HepG2 (cell line): Measurements from ENCODE around the gene SKI. TPM values are rescaled to one million over a fixed set of nuclear protein-coding genes. Genes with fewer than 3 reads are reported as not detected.

Experiments
- ATAC-seq: fragments of 200-7000 bp; cut with Tn5 transposase; 3 replicates; pipeline ENCODE4 v1.9.1; 2020; ENCODE audit warnings: mild to moderate bottlenecking, moderate library complexity
- BruUV-seq: library from RNA; stranded (reverse); fragments of 400-500 nt; replicated peaks from 2 replicates; lab custom pipeline; 2021; lab: Mats Ljungman, UMichigan
- CTCF ChIA-PET: fragments of 300-600 bp; formaldehyde crosslinking; extraction: SDS; loops from one replicate; lab custom pipeline; 2021; ENCODE audit warnings: low total read pairs, inconsistent platforms, low intra/inter-chr PET ratio; lab: Yijun Ruan, JAX
- POLR2A ChIA-PET: fragments of 350-600 bp; sonication (Branson Sonifier 250); formaldehyde crosslinking; loops from one replicate; lab custom pipeline; 2020; ENCODE audit warnings: antibody characterized with exemption, inconsistent platforms; lab: Yijun Ruan, JAX
- DNase-seq: peaks from one replicate; pipeline ENCODE4 v3.0.0-alpha.2; 2015; ENCODE audit warnings: low spot score
- FAIRE-seq: peaks from 3 replicates; lab custom pipeline; 2011; peaks lifted over from hg19 to GRCh38; lab: Jason Lieb, UNC
- H2AFZ ChIP-seq: one replicate; pipeline ENCODE4 v1.6.1; 2011; ENCODE audit warnings: low read length, inconsistent platforms
- H3K27ac ChIP-seq: fragments of 300-600 bp; 3 replicates; pipeline ENCODE4 v1.8.0; 2011; ENCODE audit warnings: mixed run types, mild to moderate bottlenecking, mixed read lengths, low read length, inconsistent platforms; ENCODE audit not compliant: insufficient read depth; ENCODE audit errors: extremely low read length
- H3K27me3 ChIP-seq, 2 experiments: fragments of 200-600 bp in 1 of 2; 2 replicates in 1 of 2; 3 replicates in 1 of 2; pipeline versions ENCODE4 v1.6.0 to v1.8.0; 2011; ENCODE audit warnings: low read length in 2 of 2, mild to moderate bottlenecking in 2 of 2, moderate library complexity in 2 of 2, inconsistent platforms in 1 of 2; ENCODE audit not compliant: insufficient read depth in 2 of 2, control insufficient read depth in 1 of 2
- H3K36me3 ChIP-seq, 2 experiments: fragments of 200-600 bp in 1 of 2; replicated peaks in 1 of 2; 2 replicates in 1 of 2; 3 replicates in 1 of 2; pipeline versions ENCODE4 v1.5.1 to v1.8.0; 2011; ENCODE audit warnings: low read length in 2 of 2, inconsistent platforms in 1 of 2; ENCODE audit not compliant: insufficient read depth in 2 of 2, control insufficient read depth in 1 of 2
- H3K4me1 ChIP-seq: 2 replicates; pipeline ENCODE4 v1.5.1; 2012; ENCODE audit warnings: low read length, inconsistent platforms; ENCODE audit not compliant: insufficient read depth
- H3K4me2 ChIP-seq: 2 replicates; pipeline ENCODE4 v1.6.0; 2011; ENCODE audit warnings: low read depth, low read length, inconsistent platforms
- H3K4me3 ChIP-seq, 3 experiments: fragments of 200-600 bp in 1 of 3; sonication (generic), shearing (Covaris generic) in 1 of 3; replicated peaks in 1 of 3; 2 replicates each; pipeline ENCODE4 v1.5.1; 2011 to 2016; ENCODE audit warnings: low read length in 3 of 3, inconsistent platforms in 2 of 3, low read depth in 2 of 3, mild to moderate bottlenecking in 2 of 3, control low read depth in 1 of 3, mixed read lengths in 1 of 3; ENCODE audit not compliant: insufficient read depth in 1 of 3
- H3K79me2 ChIP-seq: one replicate; pipeline ENCODE4 v1.6.1; 2011; ENCODE audit warnings: low read length, inconsistent platforms; ENCODE audit not compliant: insufficient read depth
- H3K9ac ChIP-seq: 2 replicates; pipeline ENCODE4 v1.6.0; 2011; ENCODE audit warnings: mild to moderate bottlenecking, low read depth, low read length, inconsistent platforms; ENCODE audit not compliant: insufficient read depth
- H3K9me3 ChIP-seq: 2 replicates; pipeline ENCODE4 v1.5.1; 2012; ENCODE audit warnings: mild to moderate bottlenecking, low read length
- H4K20me1 ChIP-seq: 2 replicates; pipeline ENCODE4 v1.6.0; 2011; ENCODE audit warnings: inconsistent platforms, mild to moderate bottlenecking, low read length, moderate library complexity; ENCODE audit not compliant: insufficient read depth
- MXD3 ChIP-seq: IDR thresholded peaks from 2 replicates; pipeline ENCODE4 v1.6.1; 2016; ENCODE audit warnings: mild to moderate bottlenecking, missing biosample characterization, missing genetic modification reagents
- PHF20 ChIP-seq: sonication (generic); formaldehyde crosslinking; IDR thresholded peaks from 2 replicates; pipeline ENCODE4 v1.5.0; 2020; ENCODE audit warnings: mild to moderate bottlenecking, missing genetic modification reagents
- SNRNP70 ChIP-seq: fragments of 200-400 bp; formaldehyde crosslinking; IDR thresholded peaks from 2 replicates; pipeline ENCODE4 v1.6.1; 2017; ENCODE audit warnings: mild to moderate bottlenecking, low read depth, low read length, moderate library complexity
- XRCC5 ChIP-seq: fragments of 200-400 bp; formaldehyde crosslinking; optimal IDR thresholded peaks from 2 replicates; pipeline ENCODE3; 2017; ENCODE audit warnings: mild to moderate bottlenecking, low read length
- ZIK1 ChIP-seq: sonication (generic); formaldehyde crosslinking; IDR thresholded peaks from 2 replicates; pipeline ENCODE4 v1.5.0; 2020; ENCODE audit warnings: mild to moderate bottlenecking, low read depth, missing genetic modification reagents, borderline replicate concordance
- ZMYM3 ChIP-seq: sonication (generic); formaldehyde crosslinking; IDR thresholded peaks from 2 replicates; pipeline ENCODE4 v1.5.1; 2020; ENCODE audit warnings: mild to moderate bottlenecking, missing genetic modification reagents
- ZNF136 ChIP-seq: sonication (generic); formaldehyde crosslinking; IDR thresholded peaks from 2 replicates; pipeline ENCODE4 v1.8.1; 2022; ENCODE audit warnings: low read depth, mild to moderate bottlenecking, moderate library complexity, missing genetic modification reagents
- ZNF235 ChIP-seq: sonication (generic); formaldehyde crosslinking; IDR thresholded peaks from 2 replicates; pipeline ENCODE4 v1.8.1; 2023; ENCODE audit warnings: mild to moderate bottlenecking, missing genetic modification reagents, borderline replicate concordance
- ZNF83 ChIP-seq: sonication (generic); formaldehyde crosslinking; IDR thresholded peaks from 2 replicates; pipeline ENCODE4 v1.4.0; 2020; ENCODE audit warnings: missing genetic modification reagents, mild to moderate bottlenecking, borderline replicate concordance
- ZXDC ChIP-seq: sonication (generic); formaldehyde crosslinking; IDR thresholded peaks from 2 replicates; pipeline ENCODE4 v1.5.0; 2020; ENCODE audit warnings: mild to moderate bottlenecking, missing genetic modification reagents
- WGBS: methylation state at CpG from one replicate; pipeline ENCODE4 v1.1.6; 2017; ENCODE audit warnings: low lambda C conversion rate; 5-methylcytosine and 5-hydroxymethylcytosine counted together
- in situ Hi-C: cut with HindIII; loops from 2 replicates; pipeline ENCODE4 v1.10.0; 2017; ENCODE audit warnings: low pct_unique_long_range_greater_than_20kb; ENCODE audit not compliant: extremely low pct_ligation_motif_present
- intact Hi-C: fragments of 100-400 bp; cut with micrococcal nuclease; formaldehyde crosslinking; loops from one replicate; pipeline ENCODE4 v1.10.0; 2022; ENCODE audit not compliant: unreplicated experiment
- polyA plus RNA-seq, 8 experiments: library from polyadenylated mRNA; depleted of rRNA in 3 of 8; stranded (reverse) in 7 of 8; unstranded in 1 of 8; fragments of >200 nt; fragmentation: Illumina TruSeq in 4 of 8; extraction: Trizol in 4 of 8; gene quantifications; 2 replicates each; pipeline versions ENCODE4 v1.2.1 to v1.2.3, GENCODE V29; 2011 to 2016; ENCODE audit warnings: low read depth in 4 of 8, missing spikeins in 1 of 8, mixed read lengths in 1 of 8; ENCODE audit not compliant: insufficient read depth in 1 of 8
- total RNA-seq, 5 experiments: library from RNA; depleted of rRNA; stranded (reverse); fragments of >200 nt; fragmentation: Illumina TruSeq; extraction: Trizol; gene quantifications; 2 replicates each; pipeline ENCODE4 v1.2.3, GENCODE V29; 2016; ENCODE audit warnings: low read depth in 1 of 5

Gene SKI
- total and polyA plus RNA-seq, 2 of the 13 experiments (the other 11 are each of a cell fraction or from before 2014, with no cell fraction given) = 4.7 to 6.9 TPM

GRCh38 chr1:2251363-2251762 lies 23.2 kb downstream of the SKI start:
- Histone ChIP-seq H4K20me1 (peaks cover 35% of the 10 kb centered on the region), H3K36me3 (peaks cover 0 to 6% of the 10 kb centered on the region in 2 experiments; a peak in 4 of 5 replicates), H3K27me3 (no peaks in the 10 kb centered on the region), H3K9ac (peak overlapping the region; percentile 65), H3K4me3 (peak overlapping the region in 2 of 3 experiments; percentile 27 to 67; a peak in 3 of 6 replicates), H2AFZ (no peak overlapping the region), H3K4me2 (peak overlapping the region; percentile 86), H3K79me2 (peaks cover 97% of the 10 kb centered on the region), H3K4me1 (peaks cover 84% of the 10 kb centered on the region), H3K9me3 (no peaks in the 10 kb centered on the region), H3K27ac (peak overlapping the region; percentile 76)
- POLR2A ChIA-PET = interaction anchor here (4.3 kb wide), 1 partner anchor 18 kb away, joined by 50 read pairs; no protein-coding TSS in a partner anchor
- no peak for DNase-seq
- no peak for FAIRE-seq
- BruUV-seq = TSS peak; percentile 32
- no peak for TF ChIP-seq ZNF136 (CRISPR knock-in tag)
- no peak for TF ChIP-seq MXD3 (CRISPR knock-in tag)
- no peak for TF ChIP-seq SNRNP70
- no peak for TF ChIP-seq XRCC5
- no peak for TF ChIP-seq ZXDC
- TF ChIP-seq ZMYM3 (CRISPR knock-in tag) = no peak
- TF ChIP-seq ZIK1 (CRISPR knock-in tag) = 0 out of 2 replicates have a peak, but pooled peaks have one; percentile 56
- 0 out of 2 replicates have a peak, but pooled peaks have one; percentile 1 for TF ChIP-seq PHF20 (CRISPR knock-in tag)
- TF ChIP-seq ZNF83 (CRISPR knock-in tag) = 0 out of 2 replicates have a peak, but pooled peaks have one; percentile 15
- 0 out of 2 replicates have a peak, but pooled peaks have one; percentile 37 for TF ChIP-seq ZNF235 (CRISPR knock-in tag)
- intact Hi-C loops (no loop called here), in situ Hi-C loops (no loop called here)
- WGBS = 60% methylated on average over 14 of the region's 14 CpGs
- no peak for ATAC-seq
- CTCF ChIA-PET = no interaction called here
